CD4-positive, alpha-beta T cell treated with Interleukin-12 subunit alpha and Interleukin-12 subunit beta, for 1 hour (primary cell): ENCODE measurements around the gene TRIM66.

Experiments
- DNase-seq: peaks from one replicate; pipeline ENCODE4 v3.0.0-alpha.2; 2020

Gene TRIM66

DNA sequence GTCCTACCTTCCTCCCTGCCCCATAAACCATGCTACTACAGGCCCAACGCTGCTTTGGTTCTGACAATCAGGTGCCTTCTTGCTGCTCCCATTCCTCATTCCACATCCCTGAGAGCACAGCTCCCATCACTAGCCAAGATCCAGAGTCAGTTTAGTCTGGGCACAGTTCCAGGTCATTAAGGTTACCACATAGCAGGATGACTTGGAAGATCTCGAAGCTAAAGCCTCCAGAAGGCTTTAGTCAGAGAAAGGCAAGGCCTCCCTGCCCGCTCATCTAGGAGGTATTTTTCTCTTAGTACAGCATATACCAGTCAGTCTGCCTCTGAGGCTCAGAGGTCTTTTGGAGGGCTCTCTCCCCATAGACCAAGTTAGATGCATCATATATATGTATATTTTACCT is 30.3 kb downstream of the TRIM66 start:
- DNase-seq = no peak

DNA sequence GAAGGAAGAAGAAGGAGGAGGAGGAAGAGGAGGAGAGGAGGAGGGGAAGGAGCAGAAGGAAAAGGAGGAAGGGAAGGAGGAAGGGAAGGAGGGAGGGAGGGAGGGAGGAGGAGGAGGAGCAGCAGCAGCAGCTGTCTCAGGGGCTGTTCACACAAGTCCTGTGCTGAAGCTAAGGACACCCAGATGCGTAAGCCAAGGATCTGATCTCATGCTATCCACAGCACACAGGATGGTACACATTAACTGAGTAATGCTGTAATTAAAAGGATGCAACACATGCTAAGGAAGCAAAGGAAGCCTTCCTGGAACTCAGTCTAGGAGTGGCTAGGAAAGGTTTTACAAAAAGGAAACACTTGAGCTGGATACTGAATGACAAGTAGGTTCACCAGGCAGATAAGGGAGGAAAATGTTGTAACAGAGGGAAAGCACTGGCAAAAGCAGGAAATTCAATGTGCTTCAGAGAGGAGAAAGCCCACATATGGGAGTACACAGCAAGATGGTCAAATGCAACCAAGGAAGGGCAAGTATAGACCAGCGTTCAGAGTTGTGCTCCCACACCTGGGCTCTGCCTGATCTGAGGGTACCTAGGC is 32.0 kb downstream of the TRIM66 start:
- no peak for DNase-seq

- DNase-seq = no peak
Observed at GRCh38 chr11:8649361-8649760, 33.1 kb downstream of the TRIM66 start.

GRCh38 chr11:8646873-8647272 is 35.6 kb downstream of the TRIM66 start:
- no peak for DNase-seq

GRCh38 chr11:8642196-8642841 is 40.1 kb downstream of the TRIM66 start:
- DNase-seq = no peak

- no peak for DNase-seq
Observed at GRCh38 chr11:8641332-8641731, 41.1 kb downstream of the TRIM66 start.

- no peak for DNase-seq
Observed at GRCh38 chr11:8640267-8640906, 42.1 kb downstream of the TRIM66 start.

- DNase-seq = no peak
Observed at GRCh38 chr11:8639655-8640054, 42.8 kb downstream of the TRIM66 start.

GRCh38 chr11:8638300-8638699 is 44.2 kb downstream of the TRIM66 start:
- DNase-seq = no peak

DNA sequence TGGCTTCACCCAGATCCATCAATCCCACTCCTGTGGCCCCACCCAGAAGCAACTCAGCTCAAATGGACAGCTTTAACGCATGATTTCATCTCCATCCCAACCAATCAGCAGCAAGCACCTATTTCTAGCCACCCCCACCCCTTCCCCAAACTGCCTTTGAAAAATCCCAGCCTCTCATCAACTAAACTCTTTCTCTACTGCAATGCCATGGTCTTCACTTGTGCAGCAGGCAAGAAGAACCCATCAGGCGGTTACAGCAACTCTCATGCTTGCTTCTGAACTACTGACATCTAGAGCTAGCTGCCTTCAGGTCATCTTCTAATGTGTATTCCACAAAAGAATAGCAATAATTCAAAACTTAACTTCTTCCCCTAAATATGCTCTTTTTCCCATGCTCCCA is 46.3 kb downstream of the TRIM66 start:
- no peak for DNase-seq

DNA sequence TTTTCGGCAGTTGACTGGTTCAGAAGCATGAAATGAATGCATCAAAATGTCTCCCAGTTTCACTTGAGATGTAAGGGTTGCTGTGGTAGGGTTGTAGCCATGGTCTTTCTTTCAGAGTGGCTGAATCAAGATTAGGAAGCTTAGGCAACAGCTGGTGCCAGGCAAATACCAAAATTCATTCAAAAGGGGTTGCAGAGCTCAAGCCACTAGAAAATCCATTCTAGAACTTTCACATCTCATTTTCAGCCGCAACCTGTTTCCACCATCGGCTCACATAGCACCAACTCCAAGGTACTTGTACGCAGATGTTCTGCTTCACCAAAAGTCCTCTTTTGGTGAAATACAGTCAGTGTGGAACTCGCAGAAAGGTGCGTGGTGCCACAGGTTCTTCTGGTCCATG is 48.0 kb downstream of the TRIM66 start:
- DNase-seq = no peak

DNA sequence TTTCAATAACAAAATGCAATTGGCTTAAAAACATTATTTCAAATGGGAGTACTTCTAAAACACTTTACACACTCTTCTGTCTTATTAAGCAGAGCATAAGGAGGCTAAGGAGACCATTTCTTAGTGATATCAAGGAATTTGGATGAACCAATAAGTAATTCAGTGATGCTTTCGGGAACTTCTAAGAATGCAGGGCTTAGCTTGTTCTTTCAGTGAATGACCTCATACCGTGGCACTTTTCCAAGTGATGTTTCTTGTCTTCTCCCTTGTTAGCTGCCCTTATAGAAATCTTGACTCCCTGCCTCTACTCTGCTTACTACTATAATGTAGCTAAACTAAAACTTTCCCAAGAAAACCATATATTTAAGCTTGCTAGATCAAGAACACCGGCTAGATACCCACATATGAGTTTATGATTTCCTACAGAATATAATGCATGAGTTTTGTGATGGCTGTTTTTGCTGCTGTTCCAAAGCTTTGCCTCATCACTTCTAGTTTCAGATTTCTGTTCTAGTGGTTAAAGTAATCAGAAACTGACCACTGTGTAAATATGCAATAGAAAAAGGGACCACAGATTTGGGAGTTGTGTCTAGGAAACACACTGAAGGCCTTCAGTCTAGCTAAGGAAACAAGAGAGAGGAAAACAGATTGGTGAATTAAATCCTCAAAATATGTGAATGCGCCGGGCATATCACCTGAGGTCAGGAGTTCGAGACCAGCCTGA is 50.9 kb downstream of the TRIM66 start:
- DNase-seq = no peak

DNA sequence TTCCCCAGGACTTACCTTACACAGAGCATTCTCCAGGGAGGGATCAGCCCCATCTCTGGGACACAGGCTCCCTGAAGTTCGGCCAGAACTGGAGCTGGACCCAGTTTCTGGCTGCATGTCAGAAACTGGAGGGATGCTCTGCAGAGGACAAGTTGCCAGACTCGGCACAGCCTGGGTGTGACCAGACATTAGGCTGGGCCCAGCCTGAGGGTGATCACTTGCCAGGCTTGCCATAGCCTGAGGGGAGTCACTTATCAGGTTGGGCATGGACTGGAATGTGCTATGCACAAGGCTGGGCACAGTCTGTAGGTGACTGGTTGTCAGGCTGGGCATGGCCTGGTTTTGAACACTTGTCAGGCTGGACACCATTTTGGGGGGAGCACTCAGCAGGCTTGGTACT is 57.8 kb downstream of the TRIM66 start:
- no peak for DNase-seq

GRCh38 chr11:8621147-8621546 is 61.3 kb downstream of the TRIM66 start:
- no peak for DNase-seq

GRCh38 chr11:8617063-8617462 is 65.4 kb downstream of the TRIM66 start:
- DNase-seq = no peak

DNA sequence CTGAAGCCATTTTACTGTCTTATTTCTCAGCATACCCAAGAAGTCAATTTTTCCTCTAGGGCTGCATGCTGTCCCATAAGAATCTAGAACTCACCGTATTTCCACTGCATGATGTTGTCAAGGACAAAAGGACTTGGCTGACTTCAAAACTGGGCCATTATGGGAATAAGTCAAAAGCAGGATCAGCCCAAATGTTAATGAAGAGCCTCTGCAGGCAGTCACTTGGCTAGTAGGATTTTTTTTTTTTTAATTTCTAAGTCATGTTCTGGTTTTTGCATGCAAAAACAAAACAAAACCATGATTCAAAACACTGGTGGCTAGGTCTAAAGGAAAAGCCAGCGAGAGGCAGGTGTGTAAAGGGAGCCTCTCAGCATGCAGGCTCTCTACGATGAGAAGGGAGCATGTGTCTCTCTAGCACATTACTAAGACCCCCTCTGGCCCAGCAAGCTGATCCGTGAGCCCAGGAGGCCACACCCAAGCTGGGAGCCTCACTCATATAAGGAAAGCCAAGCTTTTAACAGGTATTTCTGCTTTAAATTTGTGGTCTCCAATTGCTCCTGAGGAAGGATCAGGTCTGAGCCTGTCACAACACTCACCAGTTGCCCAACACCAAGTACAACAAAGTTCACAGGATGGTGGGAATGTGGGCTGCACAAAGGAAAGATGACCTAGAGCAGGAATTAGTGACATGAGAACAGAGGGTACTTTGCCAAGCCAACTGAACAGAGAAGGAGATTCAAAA is 67.0 kb downstream of the TRIM66 start:
- no peak for DNase-seq

DNA sequence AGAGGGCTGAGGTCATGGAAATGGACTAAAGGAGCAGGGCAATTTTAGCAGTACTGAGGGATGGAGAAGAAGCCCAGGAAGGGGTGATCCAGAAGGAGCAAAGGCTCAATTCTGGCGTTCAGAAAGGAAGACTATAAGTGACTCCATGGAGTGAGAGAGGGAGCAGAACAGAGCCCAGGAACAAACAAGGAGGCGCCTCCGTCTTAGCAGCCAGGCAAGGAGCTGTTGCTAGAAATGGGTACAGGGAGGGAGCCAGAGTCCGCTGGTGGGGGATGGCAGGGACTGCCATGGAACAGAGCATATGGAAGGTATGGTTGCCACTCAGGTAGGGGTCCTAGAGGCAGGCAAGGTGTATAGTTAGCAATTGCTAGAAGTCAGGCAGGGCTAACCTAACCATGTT is 68.0 kb downstream of the TRIM66 start:
- no peak for DNase-seq

DNA sequence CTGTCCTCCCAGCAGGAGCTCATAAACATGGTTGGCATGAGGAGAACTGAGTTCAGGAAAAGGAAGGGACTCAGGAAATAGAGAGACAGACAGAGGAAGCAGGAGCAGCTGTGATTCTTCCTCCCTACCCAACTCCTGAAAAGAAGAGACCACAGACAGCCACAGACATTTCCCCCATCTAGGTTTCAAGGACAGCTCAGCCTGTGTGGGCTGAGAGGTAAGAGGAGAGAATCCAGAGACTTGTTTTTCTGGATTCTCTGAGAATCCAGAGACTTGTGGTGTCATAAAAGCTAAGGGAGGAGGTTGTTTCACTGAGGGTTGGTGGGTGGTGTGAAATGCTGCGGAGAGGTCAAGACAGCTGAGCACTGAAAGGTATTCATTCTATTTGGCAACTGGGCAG is 69.4 kb downstream of the TRIM66 start:
- DNase-seq = no peak

DNA sequence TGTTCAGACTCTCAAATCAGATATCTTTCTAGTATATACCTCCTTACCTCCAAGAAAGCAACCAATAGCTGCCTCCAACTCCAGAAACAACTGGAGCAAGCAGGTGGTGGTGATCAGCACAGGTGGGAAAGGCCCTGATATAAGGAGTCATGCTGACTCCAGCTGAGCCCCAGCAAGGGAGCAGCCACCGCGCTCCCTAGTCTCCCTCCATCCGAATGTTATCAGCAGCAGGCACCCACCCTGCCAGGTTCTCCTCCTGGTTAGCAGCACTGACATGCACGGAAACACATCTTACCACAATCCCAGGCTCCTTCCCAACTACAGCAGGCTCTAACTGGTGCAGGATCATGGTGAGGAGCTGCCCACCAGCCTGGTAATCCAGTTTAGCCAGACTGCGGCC is 69.9 kb downstream of the TRIM66 start:
- DNase-seq = no peak

GRCh38 chr11:8610532-8611116 is 71.8 kb downstream of the TRIM66 start:
- peak; percentile 19 for DNase-seq

DNA sequence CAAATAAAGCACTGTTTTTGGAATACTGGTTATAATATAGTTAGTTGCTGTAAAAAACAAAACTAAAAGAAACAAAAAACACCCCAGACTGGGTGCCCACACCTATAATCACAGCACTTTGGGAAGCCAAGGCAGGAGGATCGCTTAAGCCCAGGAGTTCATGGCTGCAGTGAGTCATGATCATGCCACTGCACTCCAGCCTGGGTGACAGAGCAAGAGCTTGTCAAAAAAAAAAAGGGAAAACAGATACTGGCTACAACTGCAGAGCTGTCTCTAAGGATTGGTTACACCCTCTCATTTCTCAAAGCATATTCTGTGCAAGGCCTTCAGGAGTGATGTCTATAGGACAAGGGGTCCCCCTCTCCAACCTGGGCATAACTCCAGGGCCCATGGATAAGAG is 73.8 kb downstream of the TRIM66 start:
- no peak for DNase-seq

GRCh38 chr11:8605971-8606563 is 76.4 kb downstream of the TRIM66 start:
- no peak for DNase-seq
